Neural cell (in vitro differentiated cells): ENCODE measurements around the gene CEP72. TPM values are rescaled to one million over a fixed set of nuclear protein-coding genes. Genes with fewer than 3 reads are reported as not detected.
"Not testable (repeated sequence)": the region's sequence is repeated elsewhere in the genome, so short reads cannot be mapped to it uniquely, and the experiment has no call there.

Experiments used
- H2AFZ ChIP-seq: fragments of 200-600, 300-800 bp; sonication (generic), shearing (Covaris generic); 2 replicates; pipeline ENCODE4 v1.6.0; 2014; ENCODE audit warnings: low read depth, mild to moderate bottlenecking, antibody characterized with exemption, low read length, moderate library complexity
- H3F3A ChIP-seq: fragments of 200-600 bp; shearing (Covaris generic); 2 replicates; pipeline ENCODE4 v1.6.1; 2016; ENCODE audit warnings: mild to moderate bottlenecking, moderate library complexity, mixed read lengths, antibody characterized with exemption, low read length; ENCODE audit not compliant: insufficient read depth, poor library complexity, severe bottlenecking
- H3K27ac ChIP-seq: fragments of 200-600, 300-800 bp; sonication (generic), shearing (Covaris generic); 2 replicates; pipeline ENCODE4 v1.5.1; 2014; ENCODE audit warnings: mild to moderate bottlenecking, low read length, moderate library complexity
- H3K27me3 ChIP-seq: fragments of 300-800, 200-600 bp; sonication (generic), shearing (Covaris generic); 2 replicates; pipeline ENCODE4 v1.6.0; 2014; ENCODE audit warnings: mild to moderate bottlenecking, low read depth, low read length, moderate library complexity; ENCODE audit not compliant: insufficient read depth
- H3K36me3 ChIP-seq: fragments of 300-800, 200-600 bp; sonication (generic), shearing (Covaris generic); 2 replicates; pipeline ENCODE4 v1.5.1; 2014; ENCODE audit warnings: mild to moderate bottlenecking, antibody characterized with exemption, low read length, moderate library complexity; ENCODE audit not compliant: insufficient read depth
- H3K4me2 ChIP-seq: fragments of 300-800, 200-600 bp; sonication (generic), shearing (Covaris generic); 2 replicates; pipeline ENCODE4 v1.6.0; 2014; ENCODE audit warnings: mild to moderate bottlenecking, low read length
- H3K4me3 ChIP-seq: fragments of 300-800, 200-600 bp; sonication (generic), shearing (Covaris generic); 2 replicates; pipeline ENCODE4 v1.5.1; 2014; ENCODE audit warnings: mild to moderate bottlenecking, low read length, moderate library complexity
- H3K79me2 ChIP-seq: fragments of 200-600 bp; shearing (Covaris generic); replicated peaks from 2 replicates; pipeline ENCODE4 v1.6.0; 2014; ENCODE audit warnings: mild to moderate bottlenecking, low read length, moderate library complexity; ENCODE audit not compliant: insufficient read depth
- H3K9ac ChIP-seq: fragments of 300-800, 200-600 bp; sonication (generic), shearing (Covaris generic); 2 replicates; pipeline ENCODE4 v1.6.1; 2016; ENCODE audit warnings: mild to moderate bottlenecking, low read length, mixed read lengths
- H3K9me2 ChIP-seq: fragments of 200-600 bp; shearing (Covaris generic); 2 replicates; pipeline ENCODE4 v1.6.1; 2016; ENCODE audit warnings: mild to moderate bottlenecking, low read length, mixed read lengths; ENCODE audit not compliant: insufficient read depth
- H3K9me3 ChIP-seq: fragments of 200-600, 300-800 bp; sonication (generic), shearing (Covaris generic); 2 replicates; pipeline ENCODE4 v1.6.1; 2016; ENCODE audit warnings: mild to moderate bottlenecking, mixed run types, low read length, moderate library complexity, mixed read lengths
- H4K20me1 ChIP-seq: fragments of 200-600 bp; shearing (Covaris generic); 2 replicates; pipeline ENCODE4 v1.6.1; 2016; ENCODE audit warnings: mild to moderate bottlenecking, mixed run types; ENCODE audit not compliant: insufficient read depth
- polyA plus RNA-seq: library from polyadenylated mRNA; depleted of rRNA; stranded (reverse); fragments of >200 nt; gene quantifications from 2 replicates; pipeline ENCODE4 v1.2.3, GENCODE V29; 2014

CEP72 gene
- polyA plus RNA-seq, 1 donor from 2014 or later, result 5.9 TPM

- not testable (repeated sequence) for H3K27ac ChIP-seq, H3K9ac ChIP-seq, H3K9me2 ChIP-seq, H3K4me2 ChIP-seq, H3K36me3 ChIP-seq, H3K27me3 ChIP-seq, H3K79me2 ChIP-seq, H3K4me3 ChIP-seq, H4K20me1 ChIP-seq, H3F3A ChIP-seq, H2AFZ ChIP-seq, H3K9me3 ChIP-seq
These were observed 74.0 kb downstream of the CEP72 start for GRCh38 chr5:686172-686523.

GRCh38 chr5:686936-687335, 74.8 kb downstream of the CEP72 start:
- not testable (repeated sequence) for H2AFZ ChIP-seq, H3K27me3 ChIP-seq, H3K36me3 ChIP-seq, H4K20me1 ChIP-seq, H3K9ac ChIP-seq, H3K79me2 ChIP-seq, H3K4me2 ChIP-seq, H3K9me2 ChIP-seq, H3K9me3 ChIP-seq, H3K4me3 ChIP-seq, H3F3A ChIP-seq, H3K27ac ChIP-seq

- H3K4me3 ChIP-seq, H3K27ac ChIP-seq, H3K9ac ChIP-seq: not testable (repeated sequence)
These were observed 76.3 kb downstream of the CEP72 start for GRCh38 chr5:688348-689010.

GRCh38 chr5:690293-690692, 78.2 kb downstream of the CEP72 start:
- H3K9me3 ChIP-seq, H3F3A ChIP-seq, H3K4me3 ChIP-seq, H4K20me1 ChIP-seq, H3K27me3 ChIP-seq, H3K9ac ChIP-seq, H3K4me2 ChIP-seq, H3K79me2 ChIP-seq, H3K9me2 ChIP-seq, H3K27ac ChIP-seq, H2AFZ ChIP-seq, H3K36me3 ChIP-seq: not testable (repeated sequence)

More at GRCh38 chr5:688348-689010, 76.3 kb downstream of the CEP72 start:
- H3K27me3 ChIP-seq, H3K36me3 ChIP-seq, H3K9me3 ChIP-seq, H3K4me2 ChIP-seq, H2AFZ ChIP-seq, H3K79me2 ChIP-seq, H3F3A ChIP-seq, H3K9me2 ChIP-seq, H4K20me1 ChIP-seq: not testable (repeated sequence)

- H3K27ac ChIP-seq, H3K4me3 ChIP-seq, H3K9me3 ChIP-seq: not testable (repeated sequence)
These were observed 78.9 kb downstream of the CEP72 start for GRCh38 chr5:691049-691448.

More at GRCh38 chr5:691049-691448, 78.9 kb downstream of the CEP72 start:
- not testable (repeated sequence) for H3K36me3 ChIP-seq, H3K4me2 ChIP-seq, H3K27me3 ChIP-seq, H3K9me2 ChIP-seq, H2AFZ ChIP-seq, H3K9ac ChIP-seq, H4K20me1 ChIP-seq, H3F3A ChIP-seq, H3K79me2 ChIP-seq
